HG02973 (cell line): ENCODE data around the gene SMIM41.

Experiments
- ATAC-seq: cut with Tn5 transposase; IDR thresholded peaks from one replicate; pipeline ENCODE4 v1.9.1; 2021; ENCODE audit warnings: moderate library complexity; ENCODE audit not compliant: unreplicated experiment

Gene SMIM41

DNA sequence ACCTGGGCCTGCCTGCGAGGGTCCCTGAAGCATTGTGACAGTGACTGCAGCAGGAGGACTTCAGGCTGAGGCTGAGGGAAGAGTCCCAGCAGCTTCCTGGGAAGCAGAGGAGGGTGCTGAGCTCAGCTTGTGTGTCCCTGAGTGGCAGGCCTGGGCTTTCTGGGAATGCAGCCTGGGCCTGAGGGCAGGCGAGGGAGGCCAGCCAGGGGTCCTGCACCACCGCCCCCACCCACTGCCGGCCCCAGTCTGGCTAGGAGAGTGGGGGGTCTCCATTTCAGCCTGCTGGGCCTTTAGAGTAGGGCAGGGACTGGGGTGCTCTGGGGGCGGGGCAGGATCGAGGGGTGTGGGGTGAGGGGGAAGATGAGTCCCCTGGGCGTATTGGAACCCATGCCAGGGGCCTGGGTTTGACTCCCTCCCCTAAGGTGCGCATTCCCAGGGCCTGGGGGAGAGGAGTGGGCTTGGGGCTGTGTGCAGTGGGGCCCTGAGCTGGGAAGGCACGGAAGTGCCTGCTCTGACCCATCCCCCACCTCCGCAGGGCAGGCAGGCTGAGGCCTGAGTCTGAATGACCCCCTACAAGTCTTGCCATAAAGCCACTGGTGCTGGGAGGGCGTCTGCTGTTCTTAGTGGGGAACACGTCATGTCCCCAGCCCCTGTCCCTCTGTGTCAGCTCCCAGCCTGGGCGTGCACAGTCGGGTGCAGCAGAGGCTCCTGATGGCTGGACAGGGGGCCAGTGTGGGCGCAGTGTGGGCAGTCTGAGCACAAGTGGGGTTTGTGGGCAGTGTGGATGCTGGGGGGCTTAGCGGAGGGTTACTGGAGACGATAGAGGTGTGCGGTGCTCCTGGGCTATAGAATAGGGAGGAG is 66.0 kb downstream of the SMIM41 start:
- no peak for ATAC-seq

DNA sequence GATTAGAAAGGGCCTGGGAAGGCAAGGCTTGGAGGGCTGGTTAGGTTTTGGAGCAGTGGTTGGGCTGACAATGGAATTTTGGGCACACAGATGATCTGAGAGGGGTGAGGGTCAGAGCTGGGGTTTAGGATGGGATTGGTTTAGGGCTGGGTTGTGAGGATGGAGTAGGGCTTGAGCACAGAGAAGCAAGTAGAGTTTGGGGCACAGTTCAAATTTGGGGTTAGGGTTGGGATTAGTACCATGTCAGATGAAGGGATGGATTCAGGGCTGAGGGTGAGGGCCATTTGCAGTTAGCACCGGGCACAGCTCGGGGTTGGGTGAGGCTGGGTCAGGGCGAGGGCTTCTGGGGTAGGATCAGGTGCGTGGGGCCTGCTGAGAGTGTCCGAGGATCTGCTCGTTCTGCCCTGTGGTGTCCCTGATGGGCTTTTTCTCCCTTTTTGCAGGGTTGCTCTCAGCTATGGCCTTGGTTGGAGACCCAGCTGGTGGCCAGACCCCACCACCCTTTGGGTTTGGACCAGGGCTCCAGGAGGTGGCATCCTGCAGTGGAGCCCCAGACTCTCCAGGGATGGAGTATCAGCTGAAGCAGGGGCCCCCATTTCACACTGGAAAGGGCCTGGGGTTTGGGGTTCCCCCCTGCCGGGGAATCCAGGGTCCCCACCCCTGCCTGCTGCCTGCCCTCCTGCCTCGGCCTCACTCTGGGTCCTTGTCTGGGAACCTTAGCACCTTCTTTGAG is 66.8 kb downstream of the SMIM41 start:
- no peak for ATAC-seq

DNA sequence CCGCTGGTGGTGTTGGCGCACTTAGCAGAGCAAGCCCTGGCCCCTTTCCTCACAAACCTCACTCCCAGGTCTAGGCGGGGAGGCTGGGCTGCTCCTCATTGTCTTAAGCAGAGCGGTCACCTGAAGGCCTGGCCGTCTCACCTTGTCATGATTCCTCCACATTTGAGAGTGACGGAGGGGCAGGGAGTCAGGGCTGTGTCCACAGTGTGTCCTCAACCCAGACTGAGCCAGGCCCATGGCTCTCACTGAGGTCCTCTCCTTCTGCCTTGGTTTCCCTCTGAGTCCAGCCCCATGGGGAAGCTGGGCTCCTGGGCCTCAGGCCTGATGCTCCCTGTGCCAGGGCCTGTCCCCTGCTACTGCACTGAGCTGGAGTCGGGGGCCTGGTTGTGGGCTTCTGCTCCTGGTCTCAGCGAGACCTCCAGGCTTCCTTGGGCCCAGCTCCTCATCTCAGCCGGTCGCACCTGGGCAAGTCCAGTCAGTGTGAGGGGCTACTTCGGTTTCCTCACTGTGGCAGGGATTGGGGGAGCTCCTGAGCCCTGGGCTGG is 67.4 kb downstream of the SMIM41 start:
- no peak for ATAC-seq

DNA sequence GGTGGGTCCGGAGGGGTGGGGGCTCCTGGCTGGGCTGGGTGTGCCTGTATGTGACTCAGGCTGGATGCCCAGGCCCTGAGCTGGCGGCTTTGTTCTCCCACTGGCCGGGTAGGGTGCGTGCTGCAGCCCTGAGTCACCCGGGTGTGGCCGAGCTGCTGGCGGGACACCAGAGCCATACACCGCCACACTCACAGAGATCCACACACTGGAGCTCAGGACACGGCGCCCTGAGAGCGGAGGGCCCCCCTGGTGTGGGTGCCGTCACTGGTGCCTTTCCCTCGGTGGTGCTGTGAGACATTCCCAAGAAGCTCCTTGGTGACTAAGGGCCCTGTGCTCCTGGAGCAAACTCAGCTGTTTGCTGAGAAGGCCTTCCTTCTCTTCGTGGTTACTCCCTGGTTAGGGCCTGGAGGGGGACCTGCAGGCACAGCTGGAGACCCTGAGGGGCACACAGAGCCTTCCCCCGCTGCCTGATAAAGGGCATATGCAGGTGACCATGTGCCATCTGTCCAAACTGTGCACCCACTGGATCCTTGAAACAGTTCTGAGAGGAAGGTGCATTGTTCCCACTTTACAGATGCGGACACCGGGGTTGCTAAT is 68.0 kb downstream of the SMIM41 start:
- ATAC-seq = no peak

DNA sequence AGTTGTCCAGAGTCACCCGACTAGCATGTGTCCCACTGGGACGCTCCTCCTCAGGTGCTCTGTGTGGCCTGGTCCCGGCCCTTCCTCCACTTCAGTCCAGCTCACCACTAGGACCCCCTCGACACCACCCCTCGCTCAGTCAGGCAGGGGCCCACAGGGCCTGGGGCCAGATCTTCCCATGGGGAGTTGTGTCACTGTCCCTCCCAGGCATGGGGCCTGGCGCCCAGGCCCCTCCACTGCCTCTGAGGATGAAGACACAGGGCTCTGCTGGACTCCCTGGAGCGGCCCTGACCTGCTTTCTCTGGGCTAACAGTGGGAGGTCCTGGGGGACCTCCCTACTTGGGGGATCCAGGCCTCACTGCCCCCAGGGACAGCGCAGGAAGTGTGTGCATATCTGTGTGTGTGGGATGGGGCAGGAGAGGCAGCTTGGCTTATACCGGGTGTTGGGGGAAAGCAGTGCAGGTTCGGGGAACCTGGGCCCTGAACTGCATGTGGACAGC is 68.5 kb downstream of the SMIM41 start:
- no peak for ATAC-seq

DNA sequence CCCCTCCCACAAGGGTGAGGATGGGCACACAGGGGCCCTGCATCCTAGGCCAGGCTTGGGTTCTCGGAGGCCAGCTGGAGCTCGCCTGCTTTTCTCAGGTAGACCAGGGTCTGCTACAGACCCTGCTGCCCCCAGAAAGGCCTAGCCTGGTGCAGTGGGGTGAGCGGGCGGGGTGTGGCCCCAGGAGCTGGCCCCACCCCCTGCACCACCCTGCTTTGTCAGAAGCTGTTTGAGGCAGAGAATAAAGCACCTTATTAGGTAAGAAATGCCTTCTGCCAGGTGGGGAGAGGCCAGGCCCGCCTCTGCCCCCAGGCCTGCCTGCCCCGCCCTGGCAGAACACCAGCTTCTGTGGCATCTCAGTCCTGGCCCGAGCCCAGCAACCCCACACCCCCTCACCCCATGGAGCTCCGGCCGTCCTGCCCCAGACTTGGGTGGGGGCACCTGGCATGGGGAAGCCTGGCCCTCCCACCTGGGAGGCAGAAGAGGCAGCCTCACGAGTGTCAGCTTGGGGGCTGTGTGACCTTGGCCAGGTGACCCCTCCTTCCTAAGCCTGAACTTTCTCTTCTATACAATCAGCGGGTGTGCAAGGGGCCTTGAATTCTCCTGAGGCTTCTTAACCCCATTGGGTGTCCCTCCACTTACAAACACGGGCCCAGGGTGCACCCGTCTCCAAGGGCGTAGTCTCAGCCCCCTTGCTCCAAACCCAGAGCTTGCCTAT is 69.1 kb downstream of the SMIM41 start:
- ATAC-seq = no peak

DNA sequence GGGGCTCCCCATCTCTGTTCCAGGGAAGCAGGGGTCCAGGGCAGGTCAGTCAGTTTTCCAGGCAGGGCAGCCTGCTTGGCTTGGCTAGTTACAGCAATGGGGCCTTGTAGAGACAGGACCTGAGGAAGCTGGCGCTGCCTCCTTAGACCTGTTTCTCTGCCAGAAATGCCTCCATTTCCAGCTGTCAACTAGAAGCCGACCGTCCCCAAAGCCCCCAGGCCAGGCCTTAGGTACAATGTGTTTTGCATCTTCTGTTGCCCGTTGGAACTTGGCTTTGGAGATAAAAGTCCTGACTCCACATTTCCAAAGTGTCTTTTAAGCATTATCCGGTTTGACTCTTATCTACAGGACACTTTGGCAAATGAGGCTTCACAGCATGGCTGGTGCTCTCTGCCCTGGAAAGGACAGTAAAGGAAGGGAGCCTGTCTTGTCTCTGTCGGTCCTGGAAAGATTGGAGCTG is 69.7 kb downstream of the SMIM41 start:
- no peak for ATAC-seq

DNA sequence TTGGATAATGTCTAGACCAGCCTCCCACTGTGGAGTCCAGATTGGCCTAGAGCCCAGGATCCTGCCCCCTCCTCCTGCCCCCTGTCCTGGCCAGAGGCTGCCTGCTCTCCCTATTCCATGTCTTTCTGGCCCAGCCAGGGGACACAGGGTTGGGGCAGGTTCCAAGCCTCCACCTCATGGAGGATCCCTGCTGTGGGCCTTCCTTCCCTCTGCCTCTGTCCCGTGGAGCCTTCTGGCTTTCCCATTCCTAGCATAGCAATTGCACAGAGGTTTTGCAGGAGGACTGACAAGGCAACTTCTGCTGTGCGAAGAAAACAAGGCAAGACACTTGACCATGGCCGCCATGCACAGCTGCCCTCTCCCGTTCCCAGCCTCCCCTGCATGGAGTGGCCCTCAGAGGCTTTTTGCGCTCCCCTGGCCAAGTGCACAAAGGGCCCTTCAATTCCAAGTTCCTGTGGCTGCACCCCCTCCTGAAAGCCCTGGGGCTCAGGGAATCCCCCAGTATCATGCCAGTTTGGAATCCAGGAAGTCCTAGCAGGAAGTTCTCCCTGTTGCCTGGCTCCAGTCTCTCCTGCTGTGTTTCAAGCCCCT is 70.2 kb downstream of the SMIM41 start:
- no peak for ATAC-seq

DNA sequence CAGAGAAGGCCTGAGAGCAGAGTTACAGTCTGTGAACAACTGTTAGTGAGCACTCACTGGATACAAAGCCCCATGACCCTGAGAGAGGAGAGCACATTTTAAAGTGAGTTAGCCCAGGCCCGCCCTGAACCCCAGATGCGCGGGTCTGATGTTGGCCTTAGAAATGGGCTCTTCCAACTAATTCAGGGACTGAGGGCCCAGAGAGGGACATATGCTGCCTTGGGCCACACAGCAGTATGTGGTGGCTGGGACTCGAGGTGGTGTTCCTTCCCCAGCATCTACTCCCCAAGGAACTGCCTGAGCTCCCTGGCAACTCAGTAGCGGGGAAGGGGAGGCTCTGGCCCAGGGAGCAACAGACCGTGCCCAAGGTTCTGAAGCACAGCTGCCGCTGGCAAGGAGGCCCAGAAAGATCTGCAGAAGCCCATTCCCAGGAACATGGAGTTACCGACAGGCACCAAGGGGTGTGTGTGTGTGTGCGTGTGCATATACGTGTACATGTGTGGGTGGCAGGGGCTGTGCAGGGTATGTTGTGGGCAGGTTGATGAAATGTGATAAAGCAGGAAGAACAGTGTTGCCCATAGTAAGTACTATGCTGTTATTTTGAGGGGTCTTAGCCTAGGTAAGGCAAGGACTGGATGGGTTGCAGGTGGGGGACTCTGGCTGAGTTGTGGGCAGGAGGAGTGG is 71.8 kb downstream of the SMIM41 start:
- ATAC-seq = no peak

DNA sequence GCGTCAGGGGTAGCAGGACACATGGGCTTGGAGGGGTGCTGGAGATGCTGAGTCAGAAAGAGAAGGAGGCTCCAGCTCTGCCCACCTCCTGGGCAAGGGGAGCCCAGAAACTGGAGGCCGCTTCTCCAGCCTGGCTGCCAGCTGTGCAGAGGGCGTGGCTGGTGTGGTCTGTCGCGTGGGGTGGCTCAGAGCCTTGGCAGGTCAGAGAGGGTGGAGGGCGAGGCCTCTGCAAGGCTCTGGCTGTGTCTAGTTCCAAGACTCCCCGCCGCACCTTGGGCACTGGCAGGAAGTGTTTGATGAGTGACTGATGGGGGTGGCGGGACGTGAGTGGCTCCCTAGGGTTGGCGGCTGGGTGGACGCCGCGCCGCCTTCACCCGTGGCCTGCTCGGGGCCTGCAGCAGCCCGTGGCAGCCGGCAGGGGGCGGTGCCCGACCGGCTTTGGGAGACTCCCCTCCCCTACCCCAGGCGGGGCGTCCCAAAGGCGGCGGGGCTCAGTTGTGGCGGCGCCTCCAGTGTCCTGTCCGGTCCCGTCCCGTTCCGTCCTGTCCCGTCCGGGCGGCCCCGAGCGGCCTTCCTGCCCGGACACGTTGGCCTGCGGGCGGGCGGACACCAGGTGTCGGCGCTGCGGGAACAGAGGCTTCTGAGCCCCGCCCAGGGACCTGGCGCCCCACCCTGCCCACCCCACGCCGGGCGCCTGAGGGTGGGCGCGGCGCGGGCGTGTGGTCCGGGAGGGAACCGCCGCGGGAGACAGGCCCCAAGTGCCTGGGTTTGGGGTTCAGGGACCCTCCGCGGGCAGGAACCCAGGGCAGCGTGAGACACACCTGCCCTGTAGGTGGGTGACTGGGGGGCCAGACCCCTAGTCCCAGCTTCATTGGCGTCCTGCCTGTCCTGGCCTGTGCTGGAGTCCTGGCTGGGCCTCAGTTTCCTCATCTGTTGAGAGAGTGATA is 72.6 kb downstream of the SMIM41 start:
- ATAC-seq = no peak

DNA sequence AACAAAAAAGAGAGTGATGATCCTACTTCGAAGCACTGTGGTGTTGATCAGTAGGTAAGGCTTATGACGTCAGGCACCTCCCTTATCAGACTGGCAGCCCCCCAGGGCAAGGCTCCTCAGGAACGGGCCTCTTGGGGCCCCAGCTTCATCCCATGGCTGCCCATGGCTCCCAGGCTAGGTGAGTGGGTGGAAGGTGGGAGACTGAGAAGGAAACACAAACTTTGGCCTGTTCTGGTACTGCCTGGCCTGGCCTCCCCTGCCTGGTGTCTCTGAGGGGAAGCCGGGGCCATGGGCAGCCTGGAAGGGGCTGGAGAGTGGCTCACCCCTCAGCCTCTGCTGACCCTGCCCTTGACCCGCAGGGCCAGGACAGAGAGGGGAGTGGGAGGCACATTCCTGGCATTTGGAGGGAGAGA is 73.4 kb downstream of the SMIM41 start:
- ATAC-seq = no peak

DNA sequence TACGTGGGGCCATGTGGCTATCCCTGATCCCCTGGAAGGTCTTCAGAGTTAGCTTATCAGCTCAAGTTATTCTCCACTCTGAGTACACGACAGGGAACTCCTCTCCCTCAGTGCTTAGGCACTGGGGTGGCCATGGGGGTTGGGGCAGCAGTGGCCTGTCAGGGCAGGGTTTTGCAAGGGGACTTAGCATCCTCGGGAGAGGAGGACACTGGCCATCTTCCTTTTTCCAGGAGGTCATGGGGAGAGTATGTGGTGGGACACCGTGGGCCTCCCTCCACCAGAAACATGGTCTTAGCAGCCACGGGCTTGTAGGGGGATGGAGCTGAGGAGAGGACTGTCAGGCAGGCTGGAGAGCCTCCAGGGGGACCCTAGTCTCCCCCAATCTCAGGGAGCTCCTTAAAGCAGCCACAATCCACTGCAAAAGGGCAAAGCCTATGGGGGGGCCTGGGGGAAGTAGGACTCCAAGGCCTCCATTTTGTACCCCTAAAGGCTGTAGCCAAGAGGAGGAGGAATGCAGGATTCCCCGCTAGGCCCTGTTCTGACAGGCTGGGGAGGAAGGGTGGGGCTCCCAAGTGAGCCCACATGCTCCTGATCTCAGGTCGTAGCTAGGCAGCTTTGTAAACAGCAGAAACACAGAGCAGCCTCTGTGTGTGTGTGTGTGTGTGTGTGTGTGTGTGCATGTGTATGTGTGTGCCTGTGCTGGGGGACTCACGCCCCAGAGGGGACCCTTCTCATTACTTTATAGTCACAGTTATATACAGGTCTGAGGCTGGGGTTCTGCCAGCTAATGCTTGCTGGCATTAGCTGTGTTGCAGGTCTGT is 75.8 kb downstream of the SMIM41 start:
- ATAC-seq = no peak

DNA sequence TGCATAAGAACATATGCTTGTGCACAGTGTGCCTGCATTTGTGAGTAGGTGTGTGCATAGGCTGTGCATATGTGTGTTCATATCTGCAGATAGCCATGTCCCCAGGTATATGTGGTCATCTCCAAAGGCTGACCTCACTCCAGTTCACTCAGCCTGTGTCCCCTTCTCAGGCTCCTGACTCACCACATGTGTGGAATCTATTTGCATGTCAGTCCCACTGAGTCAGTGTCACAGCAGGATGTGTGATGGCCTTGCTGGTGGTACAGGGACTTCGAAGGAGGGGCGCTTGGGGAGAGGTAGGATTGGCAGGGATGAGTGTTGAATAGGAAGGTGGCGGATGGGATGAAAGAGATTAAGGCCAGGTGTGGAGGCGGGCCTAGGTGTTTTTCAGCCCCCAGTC is 76.8 kb downstream of the SMIM41 start:
- ATAC-seq = no peak

DNA sequence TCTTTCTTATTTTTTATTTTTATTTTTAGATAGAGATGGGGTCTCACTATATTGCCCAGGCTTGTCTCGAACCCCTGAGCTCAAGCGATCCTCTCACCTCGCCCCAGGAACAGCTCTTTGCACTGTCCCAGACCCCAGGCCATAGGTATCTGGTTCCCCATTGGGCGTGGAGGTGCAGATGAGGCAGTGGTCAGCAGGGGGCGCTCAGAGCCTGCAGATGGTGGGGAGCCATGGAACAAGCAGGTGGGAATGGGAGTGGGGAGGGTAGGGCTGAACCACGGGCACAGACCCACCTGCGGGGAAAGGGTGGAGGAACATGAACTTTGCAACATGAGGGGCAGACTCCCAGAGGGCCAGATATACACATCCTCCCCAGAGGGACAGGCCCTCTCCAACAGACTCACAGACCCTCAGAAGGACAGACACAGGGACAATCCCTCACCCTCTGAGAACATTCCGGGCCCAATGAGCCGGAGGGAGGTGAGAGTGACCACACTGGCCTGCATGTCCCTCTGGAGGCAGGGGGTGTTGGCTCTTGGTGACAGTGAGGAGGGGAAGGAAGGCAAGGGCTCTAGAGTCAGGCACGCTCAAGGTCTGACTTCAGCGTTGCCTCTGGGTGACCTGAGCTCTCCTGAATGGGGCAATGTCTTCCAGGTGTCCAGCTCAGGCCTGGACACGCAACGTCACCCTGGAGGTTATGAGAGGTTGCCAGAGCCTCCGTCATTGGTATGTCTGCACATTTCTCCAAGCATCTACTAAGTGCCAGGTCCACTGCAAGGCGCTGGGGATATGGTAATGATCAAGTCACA is 77.5 kb downstream of the SMIM41 start:
- ATAC-seq = no peak

DNA sequence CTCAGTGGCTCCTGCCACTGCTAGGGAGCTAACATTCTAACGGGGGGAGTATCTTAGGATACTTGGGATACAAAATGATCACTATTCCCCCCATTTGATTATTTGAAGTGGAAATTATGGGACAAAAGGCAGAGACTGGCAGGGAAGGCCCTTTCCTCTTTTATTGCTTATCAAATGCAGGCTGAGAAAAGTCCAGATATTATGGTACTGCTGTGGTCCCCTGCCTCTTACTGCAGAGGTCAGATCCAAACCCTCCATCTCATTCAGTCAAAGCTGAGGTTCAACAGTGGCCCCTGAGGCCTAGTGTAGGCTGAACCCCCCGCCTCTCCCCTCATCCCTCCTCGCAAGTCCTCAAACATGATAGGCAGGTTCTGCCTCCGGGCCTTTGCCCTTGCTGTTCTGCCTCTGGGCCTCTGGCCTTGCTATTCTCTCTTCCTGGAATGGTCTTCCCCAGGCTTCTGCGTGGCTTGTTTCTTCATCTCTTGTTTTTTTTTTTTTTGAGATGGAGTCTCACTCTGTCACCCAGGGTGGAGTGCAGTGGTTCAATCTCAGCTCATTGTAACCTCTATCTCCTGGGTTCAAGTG is 78.2 kb downstream of the SMIM41 start:
- no peak for ATAC-seq
